Measurements from ENCODE around the gene GOLGA6B.

DNA sequence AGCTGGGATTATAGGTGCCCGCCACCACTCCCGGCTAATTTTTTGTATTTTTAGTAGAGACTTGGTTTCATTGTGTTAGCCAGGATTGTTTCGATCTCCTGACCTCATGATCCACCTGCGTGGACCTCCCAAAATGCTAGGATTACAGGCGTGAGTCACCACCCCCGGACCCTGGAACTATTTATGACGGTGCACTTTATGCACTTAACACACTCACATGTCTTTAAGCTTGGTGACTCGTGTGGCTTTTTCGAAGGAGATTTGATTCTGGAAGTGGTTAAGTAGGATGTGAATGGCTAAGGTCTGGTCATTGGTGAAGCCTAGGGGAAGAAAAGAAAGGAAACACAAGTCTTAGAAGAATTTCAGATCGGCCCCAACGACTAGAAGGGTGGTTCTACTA is 51.8 kb downstream of the GOLGA6B start:
- TF ChIP-seq, protein P1, sequence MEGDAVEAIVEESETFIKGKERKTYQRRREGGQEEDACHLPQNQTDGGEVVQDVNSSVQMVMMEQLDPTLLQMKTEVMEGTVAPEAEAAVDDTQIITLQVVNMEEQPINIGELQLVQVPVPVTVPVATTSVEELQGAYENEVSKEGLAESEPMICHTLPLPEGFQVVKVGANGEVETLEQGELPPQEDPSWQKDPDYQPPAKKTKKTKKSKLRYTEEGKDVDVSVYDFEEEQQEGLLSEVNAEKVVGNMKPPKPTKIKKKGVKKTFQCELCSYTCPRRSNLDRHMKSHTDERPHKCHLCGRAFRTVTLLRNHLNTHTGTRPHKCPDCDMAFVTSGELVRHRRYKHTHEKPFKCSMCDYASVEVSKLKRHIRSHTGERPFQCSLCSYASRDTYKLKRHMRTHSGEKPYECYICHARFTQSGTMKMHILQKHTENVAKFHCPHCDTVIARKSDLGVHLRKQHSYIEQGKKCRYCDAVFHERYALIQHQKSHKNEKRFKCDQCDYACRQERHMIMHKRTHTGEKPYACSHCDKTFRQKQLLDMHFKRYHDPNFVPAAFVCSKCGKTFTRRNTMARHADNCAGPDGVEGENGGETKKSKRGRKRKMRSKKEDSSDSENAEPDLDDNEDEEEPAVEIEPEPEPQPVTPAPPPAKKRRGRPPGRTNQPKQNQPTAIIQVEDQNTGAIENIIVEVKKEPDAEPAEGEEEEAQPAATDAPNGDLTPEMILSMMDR (conservative IDR thresholded peaks at IDR 0.05; ENCODE audit: low read depth, low read length): no peak
- TF ChIP-seq EZH2 (IDR thresholded peaks at IDR 0.05; ENCODE audit: low read length, unreplicated experiment): no peak

All from PC-3 (cell line).